GM18526 (cell line): ENCODE measurements around the gene GPR75.

Source experiments
- POLR2A ChIP-seq: IDR thresholded peaks from 3 replicates; pipeline ENCODE4 v1.6.1; 2011; ENCODE audit not compliant: insufficient read length; ENCODE audit errors: extremely low read depth

The GPR75 gene

DNA sequence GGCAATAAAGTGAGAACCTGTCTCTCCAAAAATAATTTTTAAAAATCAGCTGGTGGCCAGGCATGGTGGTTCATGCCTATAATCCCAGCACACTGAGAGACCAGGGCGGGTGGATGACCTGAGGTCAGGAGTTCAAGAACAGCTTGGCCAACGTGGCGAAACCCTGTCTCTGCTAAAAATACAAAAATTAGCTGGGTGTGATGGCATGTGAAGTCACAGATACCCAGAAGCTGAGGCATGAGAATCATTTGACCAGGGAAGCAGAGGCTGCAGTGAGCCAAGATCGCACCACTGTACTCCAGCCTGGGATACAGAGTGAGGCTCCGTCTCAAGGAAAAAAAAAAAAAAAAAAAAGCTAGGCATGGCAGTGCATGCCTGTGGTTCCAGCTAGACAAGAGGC lies 7.4 kb upstream of the GPR75 start:
- TF ChIP-seq POLR2A = no peak

DNA sequence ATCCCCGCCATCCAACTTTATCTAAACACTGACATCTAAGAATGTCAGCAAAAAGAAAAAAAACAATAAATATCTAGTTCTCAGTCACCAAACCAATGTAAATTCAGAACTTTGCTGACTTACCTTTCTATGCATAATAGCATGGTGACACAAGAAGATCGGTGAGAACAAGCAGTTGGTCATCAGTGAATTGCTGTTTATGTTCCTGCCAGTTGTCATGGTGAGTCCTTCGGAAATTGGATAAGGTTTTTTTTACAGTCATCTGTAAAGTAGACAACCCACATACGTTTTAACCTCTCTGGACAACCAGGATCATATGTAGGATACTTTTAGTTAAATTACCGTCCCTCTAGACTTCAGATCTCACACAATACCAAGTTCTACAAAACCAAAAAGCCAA lies 6.2 kb upstream of the GPR75 start:
- TF ChIP-seq POLR2A = no peak

- no peak for TF ChIP-seq POLR2A
Observed at GRCh38 chr2:53865264-53865663, 5.5 kb upstream of the GPR75 start.

DNA sequence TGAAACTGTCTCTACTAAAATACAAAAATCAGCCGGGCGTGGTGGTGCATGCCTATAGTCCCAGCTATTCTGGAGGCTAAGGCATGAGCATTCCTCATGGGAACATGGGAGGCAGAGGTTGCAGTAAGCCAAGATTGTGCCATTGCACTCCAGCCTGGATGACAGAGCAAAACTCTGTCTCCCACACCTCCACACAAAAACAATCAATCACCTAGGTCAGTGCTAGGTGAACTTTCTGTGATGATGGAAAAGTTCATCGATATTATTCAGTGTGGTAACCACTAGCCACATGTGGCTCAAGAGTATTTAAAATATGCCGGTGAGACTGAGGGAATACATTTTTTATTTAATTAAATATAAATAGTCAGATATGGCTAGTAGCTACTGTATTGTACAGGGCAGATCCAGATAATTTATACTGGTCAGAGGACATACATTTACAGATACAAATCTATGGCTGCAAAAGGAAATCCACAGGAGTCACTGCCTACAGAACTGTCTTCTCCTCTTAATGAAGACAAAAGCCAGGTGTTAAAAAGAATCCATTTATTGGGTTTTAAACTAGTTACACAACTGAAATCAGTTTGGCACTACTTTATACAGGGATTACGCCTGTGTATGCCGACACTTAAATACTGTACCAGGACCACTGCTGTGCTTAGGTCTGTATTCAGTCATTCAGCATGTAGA lies 3.9 kb upstream of the GPR75 start:
- no peak for TF ChIP-seq POLR2A

DNA sequence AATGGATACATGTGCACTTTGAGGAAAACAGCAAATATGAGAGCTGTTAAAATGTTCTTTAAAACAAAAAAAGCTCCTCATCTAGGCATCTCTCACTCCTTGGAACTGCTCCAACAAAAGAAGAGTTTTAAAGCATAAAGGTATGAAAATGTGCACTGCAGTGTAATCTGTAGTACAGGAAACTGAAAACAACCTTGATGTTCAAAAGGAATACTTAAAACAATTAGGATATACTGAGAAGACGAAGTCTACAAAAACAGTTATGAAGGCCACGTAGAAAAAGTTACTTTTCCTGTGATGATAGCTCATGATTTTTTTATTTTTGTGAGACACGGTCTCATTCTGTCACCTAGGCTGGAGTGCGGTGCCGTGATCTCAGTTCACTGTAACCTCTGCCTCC lies 2.1 kb upstream of the GPR75 start:
- TF ChIP-seq POLR2A = no peak

DNA sequence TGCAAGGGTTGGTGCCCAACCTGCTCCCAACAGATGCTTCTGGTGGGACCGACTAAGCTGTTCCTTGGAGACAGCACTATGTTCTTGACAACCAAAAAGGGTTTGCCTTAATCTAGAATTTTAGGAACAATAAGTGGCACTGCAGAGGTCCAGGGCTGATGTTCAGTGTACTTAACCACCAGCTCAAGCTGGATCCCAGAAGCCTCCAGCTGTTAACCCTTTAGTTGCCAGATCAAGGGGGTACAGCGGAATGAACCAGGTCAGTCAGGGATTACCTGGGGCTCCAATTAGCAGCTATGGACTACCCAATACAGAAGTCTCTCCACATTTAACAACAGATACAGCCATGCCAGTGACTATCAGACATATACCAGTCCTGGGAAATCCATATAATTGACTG lies 3.5 kb downstream of the GPR75 start:
- no peak for TF ChIP-seq POLR2A

DNA sequence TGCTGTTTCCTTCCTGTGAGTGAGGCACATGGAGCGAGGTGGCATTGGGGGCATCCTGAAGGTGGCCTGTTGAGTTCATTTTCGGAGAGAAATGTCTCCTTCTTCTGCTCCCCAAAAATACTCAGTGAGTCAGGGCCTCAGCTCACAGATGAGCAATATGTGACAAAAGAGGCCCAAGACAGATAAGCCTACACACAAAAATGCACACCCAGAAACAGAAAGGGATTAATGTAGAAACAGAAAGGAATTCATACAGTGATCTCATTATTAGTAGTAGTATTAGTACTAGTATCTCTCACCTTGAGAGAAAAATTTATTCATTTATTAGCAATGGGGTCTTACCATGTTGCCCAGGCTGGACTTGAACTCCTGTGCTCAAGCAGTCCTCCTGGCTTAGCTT lies 5.1 kb downstream of the GPR75 start:
- no peak for TF ChIP-seq POLR2A

- no peak for TF ChIP-seq POLR2A
Observed at GRCh38 chr2:53852532-53852931, 7.2 kb downstream of the GPR75 start.

GRCh38 chr2:53848062-53848461 lies 11.7 kb downstream of the GPR75 start:
- no peak for TF ChIP-seq POLR2A

GRCh38 chr2:53843595-53843994 lies 16.2 kb downstream of the GPR75 start:
- no peak for TF ChIP-seq POLR2A

DNA sequence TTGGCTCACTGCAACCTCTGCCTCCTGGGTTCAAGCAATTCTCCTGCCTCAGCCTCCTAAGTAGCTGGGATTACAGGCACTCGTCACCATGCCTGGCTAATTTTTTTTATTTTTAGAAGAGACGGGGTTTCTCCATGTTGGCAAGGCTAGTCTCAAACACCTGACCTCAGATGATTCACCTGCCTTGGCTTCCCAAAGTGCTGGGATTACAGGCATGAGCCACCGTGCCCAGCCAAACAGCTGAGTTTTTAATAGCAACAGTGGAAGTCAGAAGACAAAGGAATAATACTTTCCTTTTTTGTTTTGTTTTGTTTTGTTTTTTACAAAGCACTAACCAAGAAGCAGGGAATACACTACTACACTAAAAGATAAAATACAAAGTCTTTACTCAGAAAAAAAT lies 16.9 kb downstream of the GPR75 start:
- TF ChIP-seq POLR2A = no peak

GRCh38 chr2:53840580-53840979 lies 19.2 kb downstream of the GPR75 start:
- no peak for TF ChIP-seq POLR2A

- TF ChIP-seq POLR2A = no peak
Observed at GRCh38 chr2:53829273-53829979, 30.3 kb downstream of the GPR75 start.

DNA sequence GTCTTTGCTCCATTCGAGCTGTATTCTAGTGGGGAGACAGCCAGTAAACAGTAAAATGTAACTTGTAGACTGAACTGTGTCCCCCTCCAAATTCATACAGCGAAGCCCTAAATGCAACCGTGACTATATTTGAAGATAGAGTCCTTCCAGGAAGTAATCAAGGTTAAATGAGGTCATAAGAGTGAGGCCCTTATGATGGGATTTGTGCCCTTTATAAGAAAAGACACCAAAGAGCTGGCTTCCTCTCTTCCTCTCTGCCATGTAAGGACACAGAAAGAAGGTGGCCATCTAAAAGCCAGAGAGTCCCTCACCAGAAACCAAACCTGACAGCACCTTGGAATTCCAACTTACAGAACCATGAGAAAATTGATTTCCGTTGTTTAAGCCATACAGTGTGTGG lies 31.4 kb downstream of the GPR75 start:
- no peak for TF ChIP-seq POLR2A

DNA sequence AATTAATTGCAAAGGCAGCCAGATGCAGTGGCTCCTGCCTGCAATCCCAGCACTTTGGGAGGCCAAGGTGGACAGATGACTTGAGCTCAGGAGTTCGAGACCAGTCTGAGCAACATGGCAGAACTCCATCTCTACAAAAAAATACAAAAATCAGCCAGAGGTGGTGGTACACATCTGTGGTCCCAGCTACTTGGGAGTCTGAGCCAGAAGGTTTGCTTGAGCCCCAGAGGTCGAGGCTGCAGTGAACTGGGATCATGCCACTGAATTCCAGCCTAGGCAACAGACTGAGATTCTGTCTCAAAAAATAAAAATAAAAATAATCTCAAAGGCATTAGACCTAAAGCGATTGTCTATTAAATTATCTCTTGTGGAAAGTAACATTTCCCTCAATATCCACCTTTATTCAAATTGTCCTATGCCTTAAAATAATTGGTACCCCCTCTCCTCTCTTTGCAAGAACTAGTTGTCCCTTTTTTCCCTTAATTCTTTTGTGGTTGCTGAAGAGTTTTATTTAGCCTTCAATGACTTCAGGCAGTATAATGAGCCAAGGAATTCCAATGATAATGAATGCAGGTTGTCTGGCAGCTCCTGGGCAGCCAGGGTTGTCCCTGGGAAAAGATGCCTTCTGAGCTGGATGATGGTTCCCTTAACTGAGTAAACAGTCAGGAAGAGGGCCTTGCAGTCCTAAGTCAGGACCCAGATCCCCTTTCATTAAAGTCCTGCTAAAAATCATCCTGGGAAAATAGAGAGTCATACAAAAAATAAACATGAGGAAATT lies 32.2 kb downstream of the GPR75 start:
- no peak for TF ChIP-seq POLR2A
